Mucosa of stomach (tissue), 1 donor: ENCODE data around the gene UMOD.

Experiments
- H3K27me3 ChIP-seq: one replicate; pipeline ENCODE4 v1.7.0; 2013; ENCODE audit warnings: mild to moderate bottlenecking, low read length; ENCODE audit not compliant: control insufficient read depth, insufficient read depth
- H3K36me3 ChIP-seq: one replicate; pipeline ENCODE4 v1.7.0; 2013; ENCODE audit warnings: low read length; ENCODE audit not compliant: control insufficient read depth, insufficient read depth
- H3K4me1 ChIP-seq: one replicate; pipeline ENCODE4 v1.7.0; 2013; ENCODE audit warnings: mild to moderate bottlenecking, low read length; ENCODE audit not compliant: control insufficient read depth, insufficient read depth
- H3K4me3 ChIP-seq: one replicate; pipeline ENCODE4 v1.7.0; 2013; ENCODE audit warnings: low read length
- H3K9ac ChIP-seq: one replicate; pipeline ENCODE4 v1.7.0; 2013; ENCODE audit warnings: mild to moderate bottlenecking, low read length, moderate library complexity
- H3K9me3 ChIP-seq: one replicate; pipeline ENCODE4 v1.7.0; 2013; ENCODE audit warnings: mild to moderate bottlenecking, low read length, moderate library complexity; ENCODE audit not compliant: control insufficient read depth
- donor health status: Pancreatic carcinoma.

Gene UMOD

DNA sequence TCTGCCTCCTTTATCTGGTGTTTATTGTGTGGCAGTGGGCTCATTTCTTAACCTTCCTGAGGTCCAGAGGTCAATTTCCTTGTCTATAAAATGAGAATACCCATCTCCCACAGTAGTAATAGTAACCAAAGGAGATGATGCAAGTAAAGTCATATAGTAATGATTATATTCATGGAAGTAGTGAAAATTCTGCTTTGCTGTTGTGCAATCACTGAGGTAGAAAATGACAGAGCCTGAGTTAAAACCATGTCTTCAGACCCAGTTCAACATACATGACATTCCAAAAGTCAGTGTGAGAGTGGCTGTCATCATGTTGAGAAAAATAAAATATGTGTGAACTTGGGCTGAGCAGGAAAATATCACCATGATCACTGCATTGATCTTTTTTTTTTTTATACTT lies 864 bp upstream of the UMOD start:
- H3K4me3 ChIP-seq, result no peak overlapping the region
- no peak overlapping the region for H3K9ac ChIP-seq
- H3K4me1 ChIP-seq, result peaks cover 4% of the 10 kb centered on the region
- no peaks in the 10 kb centered on the region for H3K36me3 ChIP-seq
- H3K27me3 ChIP-seq, result no peaks in the 10 kb centered on the region
- no peaks in the 10 kb centered on the region for H3K9me3 ChIP-seq

DNA sequence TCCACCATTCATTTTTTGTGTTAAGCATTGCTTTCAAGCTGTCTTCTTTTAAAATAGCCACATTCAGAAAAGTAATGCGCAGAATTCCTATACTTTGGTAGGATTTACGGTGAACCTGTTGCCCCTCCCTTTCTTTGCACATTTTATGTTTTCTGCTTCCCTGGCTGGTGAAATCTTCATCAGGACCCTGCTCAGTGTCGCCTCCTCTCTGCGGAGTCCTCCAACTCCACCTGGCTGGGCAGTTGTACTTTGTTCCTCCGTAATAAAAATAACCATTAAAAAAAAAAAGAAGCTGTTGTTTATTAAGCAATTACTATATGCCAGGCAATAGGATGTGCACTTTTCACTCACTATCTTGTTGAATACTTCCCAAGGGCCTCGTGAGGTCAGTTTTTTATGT lies 2.9 kb downstream of the UMOD start:
- Histone ChIP-seq H3K4me1 (peaks cover 4% of the 10 kb centered on the region), H3K9me3 (no peaks in the 10 kb centered on the region), H3K36me3 (no peaks in the 10 kb centered on the region), H3K4me3 (no peak overlapping the region), H3K27me3 (no peaks in the 10 kb centered on the region), H3K9ac (no peak overlapping the region)

DNA sequence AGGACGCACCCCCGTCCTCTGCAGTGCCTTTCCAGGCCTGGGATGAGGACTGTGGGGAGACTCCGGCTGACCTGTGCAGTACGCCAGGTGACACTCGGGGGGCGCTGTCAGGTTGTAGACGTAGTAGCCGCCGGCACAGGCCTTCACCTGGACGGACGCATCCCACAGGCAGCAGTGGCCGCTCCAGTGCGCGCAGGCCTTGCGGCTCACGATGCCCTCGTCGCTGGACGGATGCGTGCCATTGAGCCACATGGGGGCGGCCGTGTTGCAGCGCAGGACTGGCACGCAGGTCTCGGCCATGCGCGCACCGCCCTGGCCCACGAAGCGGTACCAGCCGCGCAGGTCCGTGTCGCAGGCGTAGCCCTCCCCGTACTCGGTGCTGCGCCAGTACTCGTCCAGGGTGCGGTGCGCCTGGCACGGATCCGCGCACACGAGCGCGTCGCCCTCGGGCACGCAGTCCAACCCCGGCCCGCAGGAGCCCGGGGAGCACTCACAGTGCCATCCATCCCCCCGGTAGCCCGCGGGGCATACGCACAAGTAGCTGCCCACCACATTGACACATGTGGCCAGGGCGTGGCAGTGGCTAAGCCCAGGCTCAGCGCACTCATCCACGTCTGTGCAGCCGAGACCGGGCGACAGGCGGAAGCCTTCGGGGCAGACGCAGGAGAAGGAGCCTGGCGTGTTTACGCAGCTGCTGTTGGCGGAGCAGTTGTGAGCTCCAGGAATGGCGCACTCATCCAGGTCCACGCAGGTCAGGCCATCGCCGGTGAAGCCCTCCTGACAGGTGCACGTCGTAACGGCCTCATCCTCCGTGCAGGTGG lies 3.9 kb downstream of the UMOD start:
- Histone ChIP-seq H3K9me3 (no peaks in the 10 kb centered on the region), H3K4me1 (peaks cover 4% of the 10 kb centered on the region), H3K4me3 (no peak overlapping the region), H3K27me3 (no peaks in the 10 kb centered on the region), H3K9ac (no peak overlapping the region), H3K36me3 (no peaks in the 10 kb centered on the region)

DNA sequence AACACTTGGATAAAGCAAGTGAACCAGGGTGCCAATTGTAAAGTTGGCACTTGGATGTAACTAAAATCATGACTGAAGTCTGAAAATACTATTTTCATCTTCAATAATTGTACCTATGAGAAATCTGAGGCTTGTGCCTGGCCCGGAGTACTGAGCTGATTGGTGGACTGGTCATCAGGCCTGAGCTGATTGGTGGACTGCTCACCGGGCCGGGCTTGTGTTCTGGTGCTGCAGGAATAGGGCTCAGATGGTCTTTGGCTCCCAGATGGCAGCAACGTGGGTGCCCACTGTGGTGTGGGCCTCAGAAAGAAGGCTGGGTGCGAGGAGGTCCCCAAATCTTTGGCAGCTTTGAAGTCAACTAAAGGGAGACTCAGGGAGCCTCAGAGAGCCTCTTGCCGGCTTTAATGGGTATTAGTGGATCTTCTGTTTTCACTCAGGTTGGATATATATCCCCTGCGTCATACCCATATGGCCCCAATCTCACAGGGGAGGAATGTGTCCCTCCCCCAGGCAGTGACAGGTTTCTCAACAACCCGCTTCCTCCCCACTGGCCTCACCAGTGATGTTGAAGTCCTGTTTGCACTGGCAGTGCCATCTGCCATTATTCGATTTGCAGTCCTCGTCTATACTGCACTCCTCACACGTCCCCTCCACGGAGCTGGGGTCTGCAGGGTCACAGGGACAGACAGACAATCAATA lies 4.7 kb downstream of the UMOD start:
- peaks cover 4% of the 10 kb centered on the region for H3K4me1 ChIP-seq
- H3K9ac ChIP-seq, result no peak overlapping the region
- H3K9me3 ChIP-seq, result no peaks in the 10 kb centered on the region
- no peaks in the 10 kb centered on the region for H3K27me3 ChIP-seq
- H3K4me3 ChIP-seq, result no peak overlapping the region
- H3K36me3 ChIP-seq, result no peaks in the 10 kb centered on the region

DNA sequence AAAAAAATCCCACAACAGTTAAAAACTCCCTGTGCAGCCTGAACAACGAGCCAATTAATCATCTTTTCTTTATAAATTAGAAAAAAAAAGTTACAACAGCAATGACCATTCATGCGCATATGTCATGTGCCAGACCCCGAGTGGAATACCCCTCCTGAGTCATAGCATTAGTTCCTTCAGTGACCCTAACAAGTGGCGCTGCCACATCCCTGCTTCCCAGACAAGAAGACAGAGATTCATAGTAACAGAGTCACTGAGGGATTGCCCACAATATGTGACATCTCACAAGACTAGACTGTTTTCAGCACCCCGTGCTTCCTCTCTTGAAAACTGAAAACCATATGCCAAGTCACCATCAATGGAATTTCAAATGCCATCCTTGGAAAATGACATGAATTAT lies 7.9 kb downstream of the UMOD start:
- H3K36me3 ChIP-seq, result no peaks in the 10 kb centered on the region
- H3K4me1 ChIP-seq, result peaks cover 4% of the 10 kb centered on the region
- no peak overlapping the region for H3K4me3 ChIP-seq
- no peaks in the 10 kb centered on the region for H3K27me3 ChIP-seq
- no peaks in the 10 kb centered on the region for H3K9me3 ChIP-seq
- no peak overlapping the region for H3K9ac ChIP-seq

DNA sequence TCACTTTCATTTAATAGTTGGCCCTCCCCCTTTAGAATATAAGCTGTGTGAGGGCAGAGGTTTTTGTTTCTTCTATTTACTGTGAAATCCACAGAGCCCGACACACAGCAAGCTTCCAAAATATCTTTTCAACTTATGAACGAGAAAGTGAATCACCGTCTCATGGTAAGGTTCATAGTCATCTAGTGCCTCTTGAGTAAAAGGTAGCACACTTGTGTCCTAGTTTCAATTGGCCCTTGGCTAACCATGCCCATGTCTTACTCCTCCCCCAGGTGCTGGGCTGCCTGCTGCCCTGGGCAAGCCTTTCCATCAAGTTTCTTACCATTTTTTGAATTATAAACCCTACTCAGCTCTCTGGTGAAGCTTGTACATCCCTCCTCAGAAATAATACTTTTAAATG lies 12.8 kb downstream of the UMOD start:
- no peak overlapping the region for H3K4me3 ChIP-seq
- H3K27me3 ChIP-seq, result no peaks in the 10 kb centered on the region
- no peaks in the 10 kb centered on the region for H3K9me3 ChIP-seq
- no peak overlapping the region for H3K9ac ChIP-seq
- H3K4me1 ChIP-seq, result no peaks in the 10 kb centered on the region
- no peaks in the 10 kb centered on the region for H3K36me3 ChIP-seq

DNA sequence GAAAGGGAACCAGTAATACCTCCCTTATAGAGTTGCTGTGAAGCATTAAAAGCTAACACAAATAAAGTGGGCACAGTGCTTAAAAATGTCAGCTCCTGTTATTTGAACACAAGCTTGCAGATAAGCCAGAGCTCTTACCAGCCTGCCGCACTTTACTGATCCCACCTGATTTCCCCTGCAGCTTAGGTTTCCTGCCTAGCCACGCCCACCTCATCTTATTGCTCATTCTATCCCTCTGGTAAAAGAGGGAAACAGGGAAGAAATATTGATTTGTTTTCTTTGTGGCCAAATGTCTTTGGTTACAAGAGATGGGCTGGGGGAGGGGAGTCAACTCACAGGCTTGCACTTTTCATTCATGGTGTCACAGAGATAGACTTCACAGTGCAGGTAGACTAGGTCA lies 15.6 kb downstream of the UMOD start:
- H3K9me3 ChIP-seq, result no peaks in the 10 kb centered on the region
- H3K27me3 ChIP-seq, result no peaks in the 10 kb centered on the region
- no peaks in the 10 kb centered on the region for H3K4me1 ChIP-seq
- no peak overlapping the region for H3K4me3 ChIP-seq
- no peak overlapping the region for H3K9ac ChIP-seq
- no peaks in the 10 kb centered on the region for H3K36me3 ChIP-seq

DNA sequence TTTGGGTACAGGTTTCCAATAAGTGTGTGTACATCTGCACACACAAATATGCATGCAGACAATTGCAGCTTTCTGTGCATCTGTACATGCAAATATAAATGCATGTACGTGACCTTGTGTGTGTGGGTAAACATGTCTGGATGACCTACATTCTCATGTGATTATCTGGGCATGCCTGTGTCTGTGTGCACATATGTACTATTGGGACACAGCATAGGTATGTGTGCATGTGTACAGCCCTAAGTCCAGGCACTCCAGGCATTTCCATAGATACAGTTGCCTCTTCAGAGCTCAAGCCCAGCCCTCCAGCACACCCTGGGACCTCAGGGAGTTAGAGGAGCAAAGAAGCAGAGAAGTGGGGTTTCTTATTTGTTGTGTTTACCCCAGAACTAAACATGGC lies 18.1 kb downstream of the UMOD start:
- H3K9me3 ChIP-seq, result no peaks in the 10 kb centered on the region
- no peaks in the 10 kb centered on the region for H3K36me3 ChIP-seq
- H3K4me3 ChIP-seq, result no peak overlapping the region
- H3K4me1 ChIP-seq, result no peaks in the 10 kb centered on the region
- H3K9ac ChIP-seq, result no peak overlapping the region
- no peaks in the 10 kb centered on the region for H3K27me3 ChIP-seq

DNA sequence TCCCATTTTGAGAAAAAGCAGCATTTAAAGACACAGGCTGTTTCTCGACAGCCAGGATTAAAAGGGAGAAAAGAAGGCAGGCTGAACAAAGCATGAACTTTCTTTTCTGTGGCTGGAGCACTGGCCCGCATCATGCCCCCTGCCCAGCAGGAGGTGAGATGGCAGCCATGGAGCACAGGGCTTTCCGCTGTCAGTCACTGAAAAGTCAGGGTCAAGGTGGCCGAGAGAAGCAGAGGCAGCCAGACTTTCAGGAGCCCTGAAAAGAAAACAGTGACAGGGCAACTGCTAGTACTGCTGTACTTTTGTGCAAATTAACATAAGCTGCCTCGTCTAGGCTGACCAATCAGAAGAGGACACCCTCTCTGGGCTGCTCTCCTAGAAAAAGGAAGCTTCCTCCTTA lies 19.4 kb downstream of the UMOD start:
- H3K9ac ChIP-seq, result no peak overlapping the region
- H3K4me3 ChIP-seq, result no peak overlapping the region
- H3K36me3 ChIP-seq, result no peaks in the 10 kb centered on the region
- H3K9me3 ChIP-seq, result no peaks in the 10 kb centered on the region
- peaks cover 5% of the 10 kb centered on the region for H3K4me1 ChIP-seq
- H3K27me3 ChIP-seq, result no peaks in the 10 kb centered on the region

DNA sequence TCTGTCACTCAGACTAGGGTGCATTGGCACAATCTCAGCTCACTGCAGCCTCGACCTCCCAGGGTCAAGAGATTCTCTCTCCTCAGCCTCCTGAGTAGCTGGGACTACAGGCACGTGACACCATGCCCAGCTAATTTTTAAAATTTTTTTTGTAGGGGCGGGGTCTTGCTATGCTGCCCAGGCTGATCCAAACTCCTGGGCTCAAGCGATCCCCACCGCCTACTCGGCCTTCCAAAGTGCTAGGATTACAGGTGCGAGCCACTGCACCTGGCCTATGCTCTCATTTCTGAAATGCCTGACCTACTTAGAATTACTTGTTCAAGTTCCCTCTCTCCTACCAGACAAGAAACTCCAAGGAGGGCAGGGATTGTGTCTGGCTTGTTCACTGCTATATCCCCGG lies 20.1 kb downstream of the UMOD start:
- Histone ChIP-seq H3K9ac (no peak overlapping the region), H3K27me3 (peaks cover 1% of the 10 kb centered on the region), H3K4me3 (no peak overlapping the region), H3K9me3 (no peaks in the 10 kb centered on the region), H3K36me3 (no peaks in the 10 kb centered on the region), H3K4me1 (peaks cover 12% of the 10 kb centered on the region)

DNA sequence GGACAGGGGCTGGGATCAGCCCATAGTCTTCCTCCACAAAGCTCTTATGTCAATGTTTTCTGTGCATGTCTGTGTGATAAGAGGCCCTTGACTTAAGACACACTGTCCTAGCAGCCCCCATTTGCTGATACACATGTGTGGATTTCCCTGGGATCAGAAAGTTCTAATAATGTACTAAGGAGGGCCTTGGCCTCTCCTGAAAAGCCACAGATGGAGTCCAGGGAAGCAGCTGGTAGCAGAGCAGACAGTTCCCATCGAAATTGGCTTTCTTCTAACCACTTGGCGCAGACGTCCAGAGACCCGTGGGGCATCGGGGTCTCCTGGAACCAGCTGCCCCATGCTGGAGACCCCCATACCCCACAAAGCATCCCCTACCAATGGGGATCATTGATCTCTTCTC lies 20.9 kb downstream of the UMOD start:
- no peaks in the 10 kb centered on the region for H3K36me3 ChIP-seq
- H3K4me3 ChIP-seq, result no peak overlapping the region
- peaks cover 20% of the 10 kb centered on the region for H3K4me1 ChIP-seq
- no peaks in the 10 kb centered on the region for H3K9me3 ChIP-seq
- no peak overlapping the region for H3K9ac ChIP-seq
- peaks cover 4% of the 10 kb centered on the region for H3K27me3 ChIP-seq

DNA sequence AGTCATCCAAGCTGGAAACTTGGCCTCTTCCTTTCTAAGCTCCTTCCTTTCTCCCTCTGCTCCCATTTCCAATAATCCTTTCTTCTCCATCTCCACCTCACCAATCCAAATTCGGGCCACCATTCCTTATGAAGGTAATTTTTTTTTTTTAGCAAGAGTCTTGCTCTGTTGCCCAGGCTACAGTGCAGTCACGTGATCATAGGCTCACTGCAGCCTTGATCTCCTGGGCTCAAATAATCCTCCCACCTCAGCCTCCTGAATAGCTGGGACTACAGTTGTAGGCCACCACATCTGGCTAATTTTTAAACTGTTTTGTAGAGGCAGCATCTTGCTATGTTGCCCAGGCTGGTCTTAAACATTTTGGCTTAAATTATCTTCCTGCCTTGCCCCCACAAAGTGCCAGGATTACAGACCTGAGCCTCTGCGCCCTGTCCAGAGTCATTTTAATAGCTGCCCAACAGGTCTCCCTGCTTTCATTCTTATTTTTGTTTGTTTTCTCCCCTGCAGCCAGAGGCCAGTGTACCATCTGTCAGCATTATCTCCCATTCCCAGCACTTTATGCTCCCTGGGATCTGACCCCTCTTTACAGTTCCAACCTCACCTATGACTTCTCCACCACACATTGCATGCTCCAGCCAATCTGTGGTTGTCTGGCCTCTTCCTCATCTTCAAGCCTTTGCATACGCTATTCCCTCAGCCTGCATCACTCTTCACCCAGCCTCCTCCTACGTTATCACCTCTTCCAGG lies 22.9 kb downstream of the UMOD start:
- no peaks in the 10 kb centered on the region for H3K36me3 ChIP-seq
- peaks cover 30% of the 10 kb centered on the region for H3K4me1 ChIP-seq
- peaks cover 4% of the 10 kb centered on the region for H3K27me3 ChIP-seq
- no peaks in the 10 kb centered on the region for H3K9me3 ChIP-seq
- no peak overlapping the region for H3K4me3 ChIP-seq
- H3K9ac ChIP-seq, result no peak overlapping the region
